SW 1271 (cell line): ENCODE results near the gene FBXO9.
A peak's percentile ranks its signal among the peaks of the same experiment; 100 is the strongest.

Experiments
- DNase-seq, 2 experiments: peaks; one replicate each; lab custom pipeline; 2025; lab: John Stamatoyannopoulos, UW

FBXO9 gene

DNA sequence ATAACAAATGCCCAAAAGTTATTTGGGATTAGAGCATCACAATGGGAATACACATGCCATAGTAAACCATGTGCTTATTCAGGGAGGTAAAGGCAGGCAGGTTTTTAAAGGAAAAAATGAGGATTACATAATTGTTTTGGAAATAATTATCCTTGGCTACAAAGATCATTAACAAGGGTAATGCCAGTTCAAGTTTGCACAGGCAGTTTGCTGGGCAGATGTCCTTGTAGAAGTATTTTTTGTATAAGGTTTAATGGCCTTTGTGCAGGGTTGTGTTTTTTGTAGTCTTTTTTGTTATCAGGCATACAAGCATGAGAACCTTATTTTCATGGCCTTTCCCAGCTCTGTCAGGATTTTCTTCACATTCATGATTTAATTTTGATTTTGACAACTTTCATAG, 24.7 kb downstream of the FBXO9 start:
- no peak for DNase-seq

GRCh38 chr6:53090576-53090975, 25.4 kb downstream of the FBXO9 start:
- no peak for DNase-seq

DNA sequence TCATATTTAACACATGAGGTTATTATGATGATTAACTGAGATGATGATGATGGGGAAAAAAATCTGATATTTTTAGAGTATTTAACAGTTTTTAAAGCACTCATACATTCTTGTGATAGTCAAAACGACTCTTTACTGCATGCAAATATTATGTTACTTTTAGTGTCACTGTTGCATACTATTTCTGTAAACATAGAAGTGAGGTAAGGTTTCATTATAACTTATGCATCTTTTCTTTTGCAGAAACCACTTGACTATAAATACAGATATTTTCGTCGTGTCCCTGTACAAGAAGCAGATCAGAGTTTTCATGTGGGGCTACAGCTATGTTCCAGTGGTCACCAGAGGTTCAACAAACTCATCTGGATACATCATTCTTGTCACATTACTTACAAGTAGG, 30.1 kb downstream of the FBXO9 start:
- no peak for DNase-seq

- no peak for DNase-seq
Observed at GRCh38 chr6:53095716-53096115, 30.5 kb downstream of the FBXO9 start.

DNA sequence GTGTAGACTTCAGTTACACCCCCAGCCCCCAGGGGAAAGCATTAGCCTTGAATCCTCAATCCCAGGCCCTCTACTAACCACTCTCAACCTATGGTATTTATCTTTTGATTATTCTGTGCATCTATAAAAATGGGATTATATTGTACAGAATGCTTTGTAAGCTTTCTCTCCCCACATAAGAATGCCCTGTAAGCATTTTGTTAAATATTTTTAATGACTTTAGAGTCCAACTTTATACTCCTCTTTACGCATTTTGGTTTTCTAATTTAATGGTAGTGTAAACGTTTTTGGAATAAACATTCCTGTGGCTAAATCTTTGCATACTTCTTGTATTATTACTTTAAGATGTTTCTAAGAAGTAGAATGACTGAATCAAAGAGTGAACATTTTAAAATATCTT, 35.4 kb downstream of the FBXO9 start:
- no peak for DNase-seq

DNA sequence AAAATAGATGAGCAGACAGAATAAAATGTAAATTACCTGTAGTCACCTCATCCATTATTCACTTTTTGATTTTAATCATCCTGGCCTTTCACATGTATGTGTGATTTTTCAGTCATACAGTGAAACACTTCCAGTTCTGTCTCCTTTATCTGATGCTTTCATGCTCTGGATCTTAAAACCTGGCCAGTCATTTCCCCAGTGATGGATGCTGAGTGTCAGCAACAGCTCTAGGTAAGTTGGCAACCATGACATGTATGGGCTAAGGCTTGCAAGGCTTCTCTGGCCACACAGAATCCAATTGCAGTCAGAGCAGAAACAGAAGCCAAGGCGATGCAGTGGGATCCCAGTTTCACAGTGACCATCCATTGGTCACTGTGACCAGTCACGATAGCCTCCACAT, 35.8 kb downstream of the FBXO9 start:
- no peak for DNase-seq

DNA sequence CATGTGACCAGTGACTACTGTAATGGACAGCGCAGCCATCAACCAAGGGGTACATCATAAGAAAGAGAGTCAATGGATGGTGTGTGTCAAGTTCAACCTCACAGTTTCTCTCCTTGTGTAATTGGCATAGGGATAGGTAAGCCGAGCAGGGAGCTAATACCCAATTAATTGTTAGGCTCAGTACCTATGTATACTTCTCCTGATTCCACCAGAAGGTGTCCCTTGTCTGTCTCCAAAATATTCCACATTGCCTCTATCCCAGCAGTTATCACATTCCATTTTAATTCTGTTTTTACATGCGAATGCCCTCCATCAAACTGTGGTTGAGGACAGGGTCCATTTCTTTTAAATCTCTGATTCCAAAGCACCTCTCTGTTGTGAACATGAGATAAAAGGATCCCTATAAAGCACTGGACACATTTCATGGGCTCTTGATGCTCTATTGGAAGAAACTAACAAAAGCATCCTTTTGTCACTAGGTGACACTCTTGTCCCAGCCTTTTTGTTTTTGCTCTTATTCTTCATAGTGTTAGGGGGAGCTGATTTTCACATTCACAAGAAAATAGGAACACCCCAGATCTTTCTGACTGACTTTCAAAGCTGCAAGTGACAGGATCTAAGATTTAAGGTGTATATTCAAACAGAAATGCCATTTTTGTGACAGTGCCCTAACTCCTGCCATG, 38.9 kb downstream of the FBXO9 start:
- DNase-seq: peak in 1 of 2 experiments; percentile 16

DNA sequence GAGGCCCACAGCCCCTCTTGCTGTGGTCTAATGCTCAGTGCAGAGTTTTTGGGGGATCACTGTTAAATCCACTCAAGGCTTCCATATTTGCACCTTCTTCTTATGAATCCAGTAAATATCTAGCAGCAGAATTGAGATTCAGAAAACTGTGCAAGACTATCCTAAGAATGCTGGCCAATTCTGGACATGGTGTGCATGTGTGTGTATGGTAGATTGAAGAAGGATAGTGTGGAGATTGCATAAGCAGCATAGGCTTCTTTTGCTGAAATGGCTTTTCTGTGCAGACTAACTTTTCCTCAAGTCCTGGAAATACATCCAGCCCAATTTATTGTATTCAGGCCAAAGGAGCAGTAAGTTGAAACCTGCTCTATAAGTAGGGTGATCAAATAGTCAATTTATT, 39.7 kb downstream of the FBXO9 start:
- no peak for DNase-seq

DNA sequence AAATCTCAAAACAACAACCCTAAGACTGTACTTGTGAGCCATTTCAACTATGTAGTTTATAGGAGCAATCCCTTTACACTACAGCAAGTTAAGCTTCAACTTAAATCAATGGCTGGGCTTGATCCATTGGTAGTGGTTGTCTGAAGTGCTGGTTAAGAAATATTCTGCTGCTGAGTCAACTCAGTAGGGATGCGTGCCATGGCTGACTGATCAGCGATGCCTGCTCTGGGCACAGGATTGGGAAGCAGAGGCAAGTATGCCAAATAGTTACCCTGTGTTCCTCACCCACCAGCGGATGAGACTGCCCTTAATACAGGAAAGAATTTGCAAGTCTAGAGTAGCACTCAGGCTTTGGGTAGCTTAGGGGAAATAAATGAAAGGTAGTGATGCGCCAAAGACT, 41.9 kb downstream of the FBXO9 start:
- no peak for DNase-seq

DNA sequence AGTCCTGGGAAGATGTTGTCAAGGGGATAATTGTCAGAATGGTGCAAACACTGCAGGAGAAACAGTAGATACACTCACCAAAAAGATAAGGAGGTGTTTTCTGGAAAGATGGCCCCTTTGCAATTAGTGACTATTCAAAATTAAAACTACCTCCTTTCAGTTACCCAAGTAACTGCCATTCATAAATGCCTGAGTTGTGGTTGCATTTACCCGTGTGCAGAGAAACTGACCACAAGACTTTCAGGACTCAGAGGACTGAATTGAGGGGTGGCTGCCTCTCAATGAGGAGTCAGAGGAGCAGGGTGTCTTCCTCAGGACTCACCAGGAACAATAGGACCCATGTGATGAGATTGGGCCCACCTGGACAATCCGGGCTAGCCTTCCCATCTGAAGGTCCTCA, 44.4 kb downstream of the FBXO9 start:
- no peak for DNase-seq

DNA sequence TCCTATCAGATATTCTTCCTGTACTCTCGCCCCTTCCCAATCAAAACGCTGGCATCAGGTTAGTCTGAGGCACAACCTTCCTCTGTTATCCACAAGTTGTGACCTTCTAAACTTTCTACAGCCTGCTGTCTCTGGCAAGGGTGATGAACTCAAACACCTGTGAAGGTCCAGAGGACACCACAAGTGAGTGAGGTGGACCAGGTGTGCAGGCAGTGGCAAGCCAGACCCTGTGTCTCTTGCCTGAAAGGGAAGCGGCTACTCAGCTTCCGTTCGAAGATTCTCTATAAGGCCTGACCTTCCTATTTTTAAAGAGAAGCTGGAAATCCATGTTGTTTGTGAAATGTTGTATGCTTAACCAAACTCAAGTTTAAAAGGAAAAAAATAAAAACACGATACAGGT, 46.7 kb downstream of the FBXO9 start:
- no peak for DNase-seq

GRCh38 chr6:53112404-53112803, 47.2 kb downstream of the FBXO9 start:
- DNase-seq: no peak

DNA sequence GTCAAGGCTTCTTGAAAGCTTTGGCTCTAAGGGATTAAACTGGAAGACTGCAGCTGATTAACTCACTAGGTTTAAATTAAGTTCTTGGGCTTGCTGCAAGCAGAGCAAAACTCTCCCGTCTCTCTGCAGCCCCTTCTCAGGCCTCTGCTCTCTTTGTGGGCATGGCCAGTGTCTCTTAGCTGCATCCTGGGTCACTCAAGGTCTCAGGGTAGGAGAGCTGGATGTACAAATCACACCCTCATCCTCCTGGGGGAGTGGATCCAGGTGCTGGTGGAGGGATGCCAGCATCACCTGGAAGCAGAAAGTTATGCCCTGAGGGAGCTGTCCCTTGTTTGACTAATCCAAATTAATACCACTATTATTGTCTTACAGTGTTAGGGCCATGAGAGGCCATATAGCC, 47.7 kb downstream of the FBXO9 start:
- no peak for DNase-seq

DNA sequence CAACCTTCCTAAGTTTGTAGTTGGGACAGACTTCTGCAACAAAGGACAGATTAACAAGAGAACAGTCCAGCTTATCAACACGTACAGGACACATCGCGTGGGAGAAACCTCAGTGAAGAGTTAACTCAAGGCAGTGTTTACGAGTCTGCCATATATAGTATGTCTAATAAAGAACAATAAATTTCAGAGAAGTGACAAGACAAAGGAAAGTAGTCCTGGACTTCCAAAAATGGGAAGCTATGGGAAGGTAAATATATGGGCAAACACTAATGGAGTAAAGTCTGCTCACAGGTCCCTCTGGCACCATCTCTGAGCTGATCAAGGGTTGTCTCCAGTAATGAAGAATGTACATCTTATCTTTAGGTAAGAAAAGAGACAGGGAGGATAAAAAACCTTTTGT, 48.5 kb downstream of the FBXO9 start:
- DNase-seq: no peak

GRCh38 chr6:53115113-53115512, 49.9 kb downstream of the FBXO9 start:
- no peak for DNase-seq

DNA sequence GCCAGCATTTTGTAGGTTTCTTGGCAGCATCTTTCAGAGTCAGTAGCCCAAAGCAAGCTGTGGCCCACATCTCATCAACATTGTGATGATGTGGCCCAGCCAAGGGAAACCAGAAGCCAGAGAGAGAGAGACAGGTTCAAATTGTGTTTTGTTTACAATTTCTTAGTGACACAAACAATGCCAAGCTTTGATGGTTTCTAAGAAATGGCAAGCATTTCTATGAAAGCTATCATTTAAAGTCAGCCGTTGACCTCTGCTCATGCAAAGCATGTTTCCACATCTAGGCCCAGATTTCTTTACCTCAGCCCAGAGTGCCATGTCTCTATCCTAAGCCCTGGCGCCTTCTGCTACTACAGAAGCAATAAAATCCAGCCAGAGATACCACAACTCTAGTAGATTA, 50.5 kb downstream of the FBXO9 start:
- DNase-seq: no peak

DNA sequence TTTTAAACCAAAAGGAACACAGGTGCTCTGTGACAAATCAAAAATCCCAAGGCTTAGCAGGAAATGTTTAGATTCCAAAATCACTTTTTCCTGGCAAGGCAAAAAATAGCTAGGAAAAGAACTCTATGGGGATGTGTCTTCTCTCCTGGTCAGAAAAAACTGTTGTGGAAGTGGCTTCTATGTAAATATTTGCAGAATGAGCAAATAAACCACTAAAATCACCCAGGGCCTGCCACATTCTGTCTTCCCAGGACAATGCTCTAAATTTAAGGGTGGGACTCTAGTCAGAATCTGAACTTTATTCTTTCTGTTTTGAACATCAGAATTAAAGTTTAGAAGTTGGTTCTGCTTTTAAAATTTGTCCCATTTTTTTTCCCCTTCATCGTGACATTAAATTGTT, 54.1 kb downstream of the FBXO9 start:
- no peak for DNase-seq

DNA sequence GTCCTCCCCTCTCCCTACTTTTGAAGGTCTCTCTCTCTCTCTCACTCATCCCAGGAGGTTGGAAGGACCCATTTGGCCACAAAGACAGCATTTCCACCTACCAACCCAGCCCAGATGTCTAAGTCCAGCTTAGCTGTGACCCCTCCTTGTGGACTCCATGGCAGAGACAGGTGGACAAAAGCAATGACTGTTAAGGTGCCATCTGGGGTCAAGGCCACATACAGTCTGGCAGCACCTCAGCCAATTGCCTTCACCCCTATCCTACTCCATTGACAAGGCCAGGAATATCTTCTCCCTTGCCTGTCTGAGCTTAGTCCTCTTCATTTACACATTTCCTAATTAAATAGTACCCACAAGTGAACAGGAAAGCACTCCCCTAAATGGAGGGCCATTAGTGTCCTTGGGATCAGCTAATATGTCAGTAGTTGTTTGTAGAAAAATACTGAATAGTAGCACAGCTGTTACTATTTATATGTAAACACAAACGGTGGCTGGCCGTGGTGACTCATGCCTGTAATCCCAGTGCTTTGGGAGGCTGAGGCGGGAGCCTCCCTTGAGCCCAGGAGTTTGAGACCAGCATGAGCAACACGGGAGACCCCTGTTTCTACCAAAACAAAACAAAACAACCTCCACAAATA, 54.7 kb downstream of the FBXO9 start:
- DNase-seq: no peak

DNA sequence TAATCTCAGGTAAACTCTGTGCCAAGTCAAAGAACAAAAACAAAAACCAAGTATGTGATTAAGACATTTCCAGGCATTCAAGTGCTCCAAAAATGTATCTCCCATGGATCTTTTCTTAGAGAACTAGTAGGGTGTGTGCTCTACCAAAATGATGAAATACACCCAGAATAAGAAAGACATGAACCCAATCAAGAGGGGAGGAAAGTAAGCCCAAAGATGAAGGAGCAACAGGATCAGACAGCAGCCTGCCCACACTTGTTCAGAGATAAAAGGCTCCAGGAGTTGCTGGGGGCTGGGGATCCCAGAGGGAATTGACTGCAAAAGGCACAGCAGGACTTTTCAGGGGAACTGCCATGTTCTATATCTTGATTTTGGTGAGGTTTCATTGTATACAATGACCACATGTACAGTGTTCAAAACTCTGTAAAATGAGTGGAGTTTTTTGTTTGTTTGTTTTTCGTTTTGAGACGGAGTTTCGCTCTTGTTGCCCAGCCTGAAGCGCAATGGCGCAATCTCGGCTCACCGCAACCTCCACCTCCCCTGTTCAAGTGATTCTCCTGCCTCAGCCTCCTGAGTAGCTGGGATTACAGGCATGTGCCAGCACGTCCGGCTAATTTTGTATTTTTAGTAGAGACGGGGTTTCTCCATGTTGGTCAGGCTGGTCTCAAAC, 59.1 kb downstream of the FBXO9 start:
- DNase-seq: no peak

GRCh38 chr6:53125276-53125675, 60.1 kb downstream of the FBXO9 start:
- no peak for DNase-seq

DNA sequence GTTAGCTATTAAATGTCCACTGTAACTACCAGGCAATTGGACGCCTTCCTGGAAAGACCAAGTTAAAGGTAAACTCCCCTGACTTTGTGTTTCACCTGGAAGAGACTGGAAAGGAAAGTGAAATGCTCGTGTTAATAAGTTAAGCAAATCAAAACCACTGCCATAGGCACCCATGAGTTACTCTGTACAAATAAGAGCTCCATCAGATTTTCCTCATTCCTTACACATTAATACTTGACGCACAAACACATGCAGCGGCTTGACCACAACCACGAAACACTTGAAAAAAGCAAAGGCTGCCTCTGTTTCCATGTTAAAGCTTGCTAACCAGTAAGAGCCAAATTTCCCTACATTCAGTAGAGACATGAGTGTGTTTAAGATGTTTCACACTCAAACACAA, 63.6 kb downstream of the FBXO9 start:
- DNase-seq: no peak

GRCh38 chr6:53130569-53131290, 65.5 kb downstream of the FBXO9 start:
- DNase-seq: no peak

- DNase-seq: no peak
Observed at GRCh38 chr6:53133961-53134360, 68.8 kb downstream of the FBXO9 start.
